ENCODE measurements around the gene CXCL12. TPM values are rescaled to one million over a fixed set of nuclear protein-coding genes. Genes with fewer than 3 reads are reported as not detected.

CXCL12 gene
- total and polyA plus RNA-seq, 4 donors: 23.8 to 66.3 (median 41.8) TPM

GRCh38 chr10:44379907-44380306 is 5.0 kb downstream of the CXCL12 start:
- no peak for DNase-seq (ENCODE audit: low spot score)
- peaks cover 3 to 13% (median 11%) of the 10 kb centered on the region in 4 donors for H3K4me1 ChIP-seq (ENCODE audit: control insufficient read depth in 4 of 4, insufficient read depth in 4 of 4, low read length in 3 of 4)
- H3K27me3 ChIP-seq (ENCODE audit: control insufficient read depth in 4 of 4, insufficient read depth in 4 of 4, low read length in 3 of 4): no peaks in the 10 kb centered on the region
- 80% methylated on average over 4 of the region's 4 CpGs for WGBS
- no peaks in the 10 kb centered on the region for H3K9me3 ChIP-seq (ENCODE audit: control insufficient read depth in 4 of 4, low read length in 3 of 4)
- no peak overlapping the region for H3K9ac ChIP-seq (ENCODE audit: low read depth in 1 of 2, low read length in 2 of 2)
- H3K27ac ChIP-seq (ENCODE audit: low read depth in 1 of 2, low read length in 2 of 2): no peak overlapping the region
- no peak for TF ChIP-seq CTCF (IDR thresholded peaks at IDR 0.05; ENCODE audit: low read depth, low read length, missing input control)
- no peak for TF ChIP-seq RAD21 (IDR thresholded peaks at IDR 0.05)
- TF ChIP-seq GABPA (IDR thresholded peaks at IDR 0.05 in 1 of 2, conservative IDR thresholded peaks at IDR 0.05 in 1 of 2): no peak
- TF ChIP-seq RXRA (IDR thresholded peaks at IDR 0.05): no peak
- TF ChIP-seq SP1 (IDR thresholded peaks at IDR 0.05): no peak
- TF ChIP-seq NR2F2 (IDR thresholded peaks at IDR 0.05): no peak
- TF ChIP-seq YY1 (IDR thresholded peaks at IDR 0.05): no peak
- no peak for TF ChIP-seq JUND (IDR thresholded peaks at IDR 0.05)
- H3K4me3 ChIP-seq (ENCODE audit: low read depth in 1 of 3, low read length in 3 of 3): no peak overlapping the region
- no peaks in the 10 kb centered on the region for H3K36me3 ChIP-seq (ENCODE audit: control insufficient read depth in 4 of 4, insufficient read depth in 3 of 4, low read depth in 1 of 4, low read length in 3 of 4)

- Histone ChIP-seq H3K27me3 (ENCODE audit: control insufficient read depth in 4 of 4, insufficient read depth in 4 of 4, low read length in 3 of 4) (no peaks in the 10 kb centered on the region), H3K36me3 (ENCODE audit: control insufficient read depth in 4 of 4, insufficient read depth in 3 of 4, low read depth in 1 of 4, low read length in 3 of 4) (no peaks in the 10 kb centered on the region), H3K4me3 (ENCODE audit: low read depth in 1 of 3, low read length in 3 of 3) (no peak overlapping the region), H3K4me1 (ENCODE audit: control insufficient read depth in 4 of 4, insufficient read depth in 4 of 4, low read length in 3 of 4) (peaks cover 0 to 2% (median under 1%) of the 10 kb centered on the region in 4 donors), H3K27ac (ENCODE audit: low read depth in 1 of 2, low read length in 2 of 2) (no peak overlapping the region), H3K9me3 (ENCODE audit: control insufficient read depth in 4 of 4, low read length in 3 of 4) (no peaks in the 10 kb centered on the region), H3K9ac (ENCODE audit: low read depth in 1 of 2, low read length in 2 of 2) (no peak overlapping the region)
- no peak for TF ChIP-seq HNF4G (IDR thresholded peaks at IDR 0.05)
- no peak for TF ChIP-seq GABPA (IDR thresholded peaks at IDR 0.05 in 1 of 2, conservative IDR thresholded peaks at IDR 0.05 in 1 of 2)
- TF ChIP-seq CTCF (IDR thresholded peaks at IDR 0.05; ENCODE audit: low read depth, low read length, missing input control): no peak
- no peak for TF ChIP-seq MAX (IDR thresholded peaks at IDR 0.05)
- no peak for TF ChIP-seq YY1 (IDR thresholded peaks at IDR 0.05)
- no peak for TF ChIP-seq SP1 (IDR thresholded peaks at IDR 0.05)
- no peak for TF ChIP-seq FOXA2 (IDR thresholded peaks at IDR 0.05)
- TF ChIP-seq FOXA1 (IDR thresholded peaks at IDR 0.05): no peak
- TF ChIP-seq JUND (IDR thresholded peaks at IDR 0.05): no peak
- no peak for TF ChIP-seq RXRA (IDR thresholded peaks at IDR 0.05)
- no peak for TF ChIP-seq TAF1 (conservative IDR thresholded peaks at IDR 0.05)
- TF ChIP-seq ZBTB33 (IDR thresholded peaks at IDR 0.05): no peak
- no peak for TF ChIP-seq HNF4A (conservative IDR thresholded peaks at IDR 0.05)
- TF ChIP-seq NR2F2 (IDR thresholded peaks at IDR 0.05): no peak
- no peak for TF ChIP-seq RAD21 (IDR thresholded peaks at IDR 0.05)
- TF ChIP-seq ATF3 (IDR thresholded peaks at IDR 0.05): no peak
- TF ChIP-seq EGR1 (IDR thresholded peaks at IDR 0.05; ENCODE audit: low read depth in 2 of 2): no peak
- TF ChIP-seq REST (IDR thresholded peaks at IDR 0.05): no peak
- no peak for DNase-seq (ENCODE audit: low spot score)
- WGBS: 84% methylated on average over 14 of the region's 14 CpGs
Measured at GRCh38 chr10:44378626-44379025, 6.3 kb downstream of the CXCL12 start.
